Thyroid gland (tissue), 4 donors: Measurements from ENCODE around the gene CDH23.

Experiments
- CTCF ChIP-seq, 6 experiments: fragments of 200-600 bp in 3 of 6; fragments of 450-650 bp in 3 of 6; sonication (generic) in 3 of 6; IDR thresholded peaks; one replicate each; pipeline ENCODE4 v1.5.1; 2016 to 2019; ENCODE audit warnings: antibody characterized with exemption in 6 of 6, mild to moderate bottlenecking in 2 of 6, inconsistent platforms in 1 of 6, moderate library complexity in 1 of 6
- POLR2A ChIP-seq, 2 donors: fragments of 450-650 bp; IDR thresholded peaks; one replicate each; pipeline ENCODE4 v1.6.1; 2017; ENCODE audit warnings: antibody characterized with exemption in 2 of 2, mild to moderate bottlenecking in 2 of 2, moderate library complexity in 1 of 2

DNA sequence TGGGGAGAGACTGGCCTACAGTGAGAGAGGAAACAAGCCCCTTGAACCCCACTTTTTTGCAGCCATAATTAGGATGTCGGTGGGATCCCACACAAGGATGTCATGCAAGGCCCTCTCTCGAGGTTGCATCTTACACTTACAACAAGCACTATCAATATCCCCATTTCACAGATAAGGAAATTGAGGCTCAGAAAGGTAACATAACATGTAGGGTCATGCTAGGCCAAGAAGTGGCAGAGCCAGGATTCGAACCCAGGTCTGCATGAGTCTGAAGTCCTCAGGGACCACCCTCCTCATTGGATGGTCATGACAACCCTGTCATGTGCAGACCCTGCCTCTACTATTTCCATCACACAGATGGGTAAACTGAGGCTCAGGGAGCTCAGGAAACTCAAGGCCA is 199.4 kb downstream of the CDH23 start:
- TF ChIP-seq CTCF (IDR thresholded peaks at IDR 0.05) (no peak), POLR2A (IDR thresholded peaks at IDR 0.05) (no peak)
